HCT116 (cell line): Measurements from ENCODE around the gene KIF12. TPM values are rescaled to one million over a fixed set of nuclear protein-coding genes. Genes with fewer than 3 reads are reported as not detected.

Source experiments
- ATAC-seq: fragments of 200-7000 bp; cut with Tn5 transposase; 2 replicates; pipeline ENCODE4 v1.9.1; 2020; ENCODE audit warnings: mild to moderate bottlenecking, moderate library complexity
- BruUV-seq: library from RNA; stranded (reverse); fragments of 400-500 nt; replicated peaks from 2 replicates; lab custom pipeline; 2021; lab: Mats Ljungman, UMichigan
- CTCF ChIA-PET: fragments of 300-600 bp; sonication (Branson Sonifier 250); formaldehyde crosslinking; loops from one replicate; lab custom pipeline; 2021; ENCODE audit warnings: antibody characterized with exemption; lab: Charles Lee
- POLR2A ChIA-PET: fragments of 300-600, 350-600 bp; sonication (Branson Sonifier 250); formaldehyde crosslinking; loops from one replicate; lab custom pipeline; 2021; ENCODE audit warnings: antibody characterized with exemption; lab: Charles Lee
- RAD21 ChIA-PET, 2 experiments: fragments of 300-600 bp; sonication (Branson Sonifier 250); formaldehyde crosslinking; loops; one replicate each; lab custom pipeline; 2023; ENCODE audit warnings: low total read pairs in 2 of 2; ENCODE audit not compliant: uncharacterized antibody in 2 of 2, unreplicated experiment in 2 of 2, low non-redundant PET in 1 of 2; lab: Charles Lee
- DNase-seq: peaks from one replicate; pipeline ENCODE4 v3.0.0-alpha.2; 2010; ENCODE audit warnings: low read depth, low spot score
- H2AFZ ChIP-seq: fragments of 200-600 bp; shearing (Covaris generic), sonication (generic); 2 replicates; pipeline ENCODE4 v1.6.1; 2017; ENCODE audit warnings: low read depth, mixed run types, mixed read lengths, antibody characterized with exemption, low read length; ENCODE audit not compliant: poor library complexity, severe bottlenecking
- H3K27ac ChIP-seq: 2 replicates; pipeline ENCODE4 v1.5.1; 2012; ENCODE audit warnings: low read depth, low read length
- H3K27me3 ChIP-seq: fragments of 200-600 bp; sonication (generic); 2 replicates; pipeline ENCODE4 v1.6.1; 2016; ENCODE audit warnings: mixed run types, low read length, mixed read lengths; ENCODE audit not compliant: insufficient read depth
- H3K36me3 ChIP-seq, 2 experiments: fragments of 200-500 bp in 1 of 2; fragments of 200-600 bp in 1 of 2; sonication (Bioruptor generic) in 1 of 2; sonication (generic) in 1 of 2; 2 replicates each; pipeline versions ENCODE4 v1.5.1 to v1.6.1; 2014 to 2016; ENCODE audit warnings: low read length in 2 of 2, inconsistent platforms in 1 of 2, mixed read lengths in 1 of 2, mixed run types in 1 of 2; ENCODE audit not compliant: insufficient read depth in 2 of 2, control insufficient read depth in 1 of 2
- H3K4me1 ChIP-seq, 2 experiments: fragments of 200-600 bp in 1 of 2; sonication (generic) in 1 of 2; 2 replicates each; pipeline versions ENCODE4 v1.5.1 to v1.6.1; 2012 to 2017; ENCODE audit warnings: low read length in 2 of 2, inconsistent platforms in 1 of 2, mild to moderate bottlenecking in 1 of 2, mixed read lengths in 1 of 2, mixed run types in 1 of 2, moderate library complexity in 1 of 2; ENCODE audit not compliant: insufficient read depth in 2 of 2, control insufficient read depth in 1 of 2
- H3K4me2 ChIP-seq: fragments of 200-600 bp; sonication (generic); 2 replicates; pipeline ENCODE4 v1.6.1; 2017; ENCODE audit warnings: mixed run types, low read length, mixed read lengths
- H3K4me3 ChIP-seq, 2 experiments: fragments of 200-600 bp in 1 of 2; sonication (generic) in 1 of 2; replicated peaks in 1 of 2; 2 replicates each; pipeline ENCODE4 v1.5.1; 2011 to 2016; ENCODE audit warnings: low read length in 2 of 2, control low read depth in 1 of 2, low read depth in 1 of 2, mild to moderate bottlenecking in 1 of 2, mixed read lengths in 1 of 2, mixed run types in 1 of 2
- H3K79me2 ChIP-seq: fragments of 200-600 bp; sonication (generic); 2 replicates; pipeline ENCODE4 v1.6.1; 2017; ENCODE audit warnings: mild to moderate bottlenecking, mixed run types, low read length, moderate library complexity, mixed read lengths; ENCODE audit not compliant: insufficient read depth
- H3K9ac ChIP-seq: fragments of 200-600 bp; sonication (generic); 2 replicates; pipeline ENCODE4 v1.6.1; 2016; ENCODE audit warnings: low read length, mixed read lengths
- H3K9me2 ChIP-seq: fragments of 200-600 bp; sonication (generic), shearing (Covaris generic); 2 replicates; pipeline ENCODE4 v1.6.1; 2017; ENCODE audit warnings: mixed run types, mild to moderate bottlenecking, moderate library complexity; ENCODE audit not compliant: insufficient read depth
- H3K9me3 ChIP-seq, 2 experiments: fragments of 200-500 bp in 1 of 2; fragments of 200-600 bp in 1 of 2; sonication (Bioruptor generic) in 1 of 2; sonication (generic) in 1 of 2; 2 replicates each; pipeline ENCODE4 v1.6.1; 2014 to 2017; ENCODE audit warnings: low read length in 2 of 2, mixed read lengths in 2 of 2, inconsistent platforms in 1 of 2, low read depth in 1 of 2, mild to moderate bottlenecking in 1 of 2, mixed run types in 1 of 2, moderate library complexity in 1 of 2; ENCODE audit not compliant: control insufficient read depth in 1 of 2, insufficient read depth in 1 of 2
- H4K20me1 ChIP-seq: fragments of 200-600 bp; sonication (generic), shearing (Covaris generic); 2 replicates; pipeline ENCODE4 v1.6.1; 2017; ENCODE audit warnings: mixed run types, mild to moderate bottlenecking, moderate library complexity; ENCODE audit not compliant: insufficient read depth
- ATF3 ChIP-seq: IDR thresholded peaks from 2 replicates; pipeline ENCODE4 v1.6.1; 2012
- CTCF ChIP-seq, 3 experiments: fragments of 200-600 bp in 1 of 3; sonication (generic) in 1 of 3; IDR thresholded peaks in 2 of 3; conservative IDR thresholded peaks in 1 of 3; 2 replicates each; pipeline ENCODE4 v1.5.1; 2012 to 2017; ENCODE audit warnings: low read depth in 2 of 3, low read length in 2 of 3, antibody characterized with exemption in 1 of 3, borderline replicate concordance in 1 of 3, control low read depth in 1 of 3, mild to moderate bottlenecking in 1 of 3, mixed read lengths in 1 of 3, mixed run types in 1 of 3, moderate library complexity in 1 of 3; ENCODE audit not compliant: insufficient read depth in 1 of 3
- EGR1 ChIP-seq: IDR thresholded peaks from 2 replicates; pipeline ENCODE4 v1.6.1; 2012; ENCODE audit warnings: low read depth
- EZH2 ChIP-seq: fragments of 200-600 bp; sonication (generic); IDR thresholded peaks from 2 replicates; pipeline ENCODE4 v1.6.1; 2017; ENCODE audit warnings: antibody characterized with exemption, mixed run types
- EZH2phosphoT487 ChIP-seq: fragments of 200-600 bp; IDR thresholded peaks from 2 replicates; pipeline ENCODE4 v1.6.1; 2018; ENCODE audit warnings: antibody characterized with exemption, borderline replicate concordance
- POLR2AphosphoS5 ChIP-seq: IDR thresholded peaks from 2 replicates; pipeline ENCODE4 v1.6.1; 2011; ENCODE audit warnings: mild to moderate bottlenecking, low read depth, low read length, moderate library complexity
- RAD21 ChIP-seq: IDR thresholded peaks from 2 replicates; pipeline ENCODE4 v1.6.1; 2012; ENCODE audit warnings: low read depth, mild to moderate bottlenecking
- SRF ChIP-seq: IDR thresholded peaks from 2 replicates; pipeline ENCODE4 v1.6.1; 2012; ENCODE audit warnings: low read depth
- TCF7L2 ChIP-seq: IDR thresholded peaks from 2 replicates; pipeline ENCODE4 v1.7.0; 2011; ENCODE audit warnings: borderline replicate concordance, inconsistent platforms; ENCODE audit not compliant: insufficient read depth, insufficient read length; ENCODE audit errors: extremely low read depth
- YY1 ChIP-seq: IDR thresholded peaks from 2 replicates; pipeline ENCODE4 v1.6.1; 2011; ENCODE audit warnings: low read length, low read depth, moderate library complexity, mild to moderate bottlenecking; ENCODE audit not compliant: insufficient replicate concordance; ENCODE audit errors: extremely low read depth
- ZBTB33 ChIP-seq: IDR thresholded peaks from 2 replicates; pipeline ENCODE4 v1.6.1; 2011; ENCODE audit warnings: mild to moderate bottlenecking, low read length, moderate library complexity; ENCODE audit not compliant: insufficient replicate concordance; ENCODE audit errors: extremely low read depth
- ZNF274 ChIP-seq: fragments of 200-500 bp; sonication (Bioruptor generic); IDR thresholded peaks from 2 replicates; pipeline ENCODE4 v1.6.1; 2014; ENCODE audit warnings: mild to moderate bottlenecking, low read depth, low read length, inconsistent platforms
- intact Hi-C: fragments of 100-400 bp; cut with micrococcal nuclease; formaldehyde crosslinking; loops from 2 replicates; pipeline ENCODE4 v1.10.0; 2022
- total RNA-seq: library from RNA; stranded (reverse); gene quantifications from one replicate; pipeline ENCODE4 v1.2.1, GENCODE V29; 2021; ENCODE audit not compliant: unreplicated experiment

KIF12 gene
- total RNA-seq, 1 experiment from 2014 or later = 6.4 TPM

GRCh38 chr9:114107286-114108001 is 8.4 kb upstream of the KIF12 start:
- intact Hi-C loops = loop anchor here (1.0 to 5.0 kb wide), 3 partner anchors 170 to 198 kb away; no protein-coding TSS in a partner anchor
- H3K4me2 ChIP-seq = no peak overlapping the region

More at GRCh38 chr9:114107286-114108001, 8.4 kb upstream of the KIF12 start:
- Histone ChIP-seq H3K27ac (no peak overlapping the region), H4K20me1 (no peaks in the 10 kb centered on the region), H3K9me2 (no peaks in the 10 kb centered on the region), H3K79me2 (no peaks in the 10 kb centered on the region), H3K9me3 (no peaks in the 10 kb centered on the region), H3K9ac (no peak overlapping the region), H3K27me3 (0 out of 2 replicates have a peak, but pooled peaks cover 2% of the 10 kb centered on the region), H2AFZ (peak overlapping the region; percentile 92), H3K4me1 (no peaks in the 10 kb centered on the region), H3K4me3 (no peak overlapping the region), H3K36me3 (no peaks in the 10 kb centered on the region)
- ChIA-PET POLR2A (no interaction called here), RAD21 (interaction anchor here (0.5 to 1.6 kb wide), 8 partner anchors 9 to 197 kb away, joined by 3 to 19 read pairs (median 6); partner anchors contain the start of gene COL27A1 (in 1 of the 2)), CTCF (interaction anchor here (0.7 to 5.6 kb wide), 12 partner anchors 8 to 546 kb away, joined by 3 to 120 read pairs (median 6); partner anchors contain the start of genes COL27A1 and KIF12)
- BruUV-seq = no TSS peak
- TF ChIP-seq YY1 = no peak
- no peak for TF ChIP-seq TCF7L2
- no peak for TF ChIP-seq ZBTB33
- no peak for TF ChIP-seq POLR2AphosphoS5
- TF ChIP-seq CTCF (IDR thresholded peaks at IDR 0.05 in 2 of 3, conservative IDR thresholded peaks at IDR 0.05 in 1 of 3; ENCODE audit: borderline replicate concordance in 1 of 3, insufficient read depth in 1 of 3, low read depth in 2 of 3, low read length in 2 of 3) = no peak
- no peak for TF ChIP-seq EZH2phosphoT487
- no peak for TF ChIP-seq RAD21
- no peak for TF ChIP-seq ATF3
- TF ChIP-seq EGR1 = no peak
- no peak for TF ChIP-seq EZH2
- TF ChIP-seq SRF = no peak
- TF ChIP-seq ZNF274 = no peak
- DNase-seq = no peak
- no peak for ATAC-seq
